BLaER1 (cell line): ENCODE measurements around the gene STK11.

Experiments
- H3K27ac ChIP-seq: shearing (Covaris generic); formaldehyde crosslinking; 2 replicates; pipeline ENCODE4 v1.8.1; 2022
- H3K27me3 ChIP-seq: shearing (Covaris generic); formaldehyde crosslinking; 2 replicates; pipeline ENCODE4 v1.8.1; 2022
- H3K36me3 ChIP-seq: shearing (Covaris generic); formaldehyde crosslinking; 2 replicates; pipeline ENCODE4 v1.8.1; 2022
- H3K4me1 ChIP-seq: shearing (Covaris generic); formaldehyde crosslinking; 2 replicates; pipeline ENCODE4 v1.8.1; 2022
- H3K4me2 ChIP-seq: shearing (Covaris generic); formaldehyde crosslinking; 2 replicates; pipeline ENCODE4 v1.8.1; 2022
- H3K4me3 ChIP-seq: shearing (Covaris generic); formaldehyde crosslinking; 2 replicates; pipeline ENCODE4 v1.8.1; 2022
- H3K9ac ChIP-seq: shearing (Covaris generic); formaldehyde crosslinking; 2 replicates; pipeline ENCODE4 v1.8.1; 2022
- H3K9me3 ChIP-seq: shearing (Covaris generic); formaldehyde crosslinking; 2 replicates; pipeline ENCODE4 v1.8.1; 2022
- H4K20me1 ChIP-seq: shearing (Covaris generic); formaldehyde crosslinking; 2 replicates; pipeline ENCODE4 v1.8.1; 2022
- Cebpa-rat ChIP-seq: shearing (Covaris generic); IDR thresholded peaks from 2 replicates; pipeline ENCODE4 v1.8.1; 2022

STK11 gene

DNA sequence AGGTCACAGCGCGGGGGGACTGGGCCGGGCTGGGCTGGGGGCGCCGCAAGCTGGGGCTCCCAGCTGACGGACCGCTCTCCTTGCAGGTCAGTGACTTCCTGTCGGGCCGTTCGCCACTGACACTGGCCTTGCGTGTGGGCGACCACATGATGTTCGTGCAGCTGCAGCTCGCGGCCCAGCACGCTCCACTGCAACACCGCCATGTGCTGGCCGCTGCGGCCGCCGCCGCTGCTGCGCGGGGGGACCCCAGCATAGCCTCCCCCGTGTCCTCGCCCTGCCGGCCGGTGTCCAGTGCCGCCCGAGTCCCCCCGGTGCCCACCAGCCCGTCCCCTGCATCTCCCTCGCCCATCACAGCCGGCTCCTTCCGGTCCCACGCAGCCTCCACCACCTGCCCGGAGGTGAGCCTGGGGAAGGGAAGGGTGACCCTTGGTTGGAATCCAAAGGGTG lies 48.5 kb downstream of the STK11 start:
- peak overlapping the region; percentile 99; the same call in 1 of the 2 replicates for H3K9ac ChIP-seq
- H3K9me3 ChIP-seq = no peaks in the 10 kb centered on the region
- TF ChIP-seq Cebpa-rat = no peak
- peak overlapping the region; percentile 73 for H3K27ac ChIP-seq
- H3K36me3 ChIP-seq = peaks cover 66% of the 10 kb centered on the region
- H4K20me1 ChIP-seq = peaks cover 84% of the 10 kb centered on the region
- H3K27me3 ChIP-seq = no peaks in the 10 kb centered on the region
- peaks cover 58% of the 10 kb centered on the region for H3K4me1 ChIP-seq
- H3K4me3 ChIP-seq = peak overlapping the region; percentile 99
- H3K4me2 ChIP-seq = peak overlapping the region; percentile 100

DNA sequence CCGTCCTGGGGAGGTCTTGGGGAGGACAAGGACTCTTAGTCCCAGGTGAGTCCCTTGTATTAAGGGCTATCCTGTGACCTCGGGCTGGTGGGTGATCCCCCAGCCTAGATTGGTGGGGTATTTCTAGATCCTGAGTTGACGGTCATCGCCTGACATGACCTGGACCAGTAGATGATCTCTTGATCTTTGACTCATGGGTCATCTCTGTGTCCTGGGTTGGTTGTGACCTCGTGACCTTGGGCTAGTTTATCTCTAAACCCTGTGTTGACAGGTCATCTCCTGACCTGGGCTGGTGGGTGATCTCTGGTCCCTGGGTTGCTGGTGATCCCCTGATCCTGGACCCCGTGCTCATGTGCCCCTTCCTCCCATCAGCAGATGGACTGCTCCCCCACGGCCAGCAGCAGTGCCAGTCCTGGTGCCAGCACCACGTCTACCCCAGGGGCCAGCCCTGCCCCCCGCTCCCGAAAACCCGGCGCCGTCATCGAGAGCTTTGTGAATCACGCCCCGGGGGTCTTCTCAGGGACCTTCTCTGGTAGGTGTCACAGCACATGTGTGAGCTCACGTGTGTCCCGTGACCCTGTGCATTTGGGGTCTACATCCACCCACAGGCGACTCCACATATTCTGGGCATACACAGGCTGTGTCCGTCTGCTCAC lies 49.1 kb downstream of the STK11 start:
- peaks cover 66% of the 10 kb centered on the region for H3K36me3 ChIP-seq
- peak overlapping the region; percentile 99; the same call in 1 of the 2 replicates for H3K4me3 ChIP-seq
- H4K20me1 ChIP-seq = peaks cover 90% of the 10 kb centered on the region
- H3K27me3 ChIP-seq = no peaks in the 10 kb centered on the region
- H3K9me3 ChIP-seq = no peaks in the 10 kb centered on the region
- 0 out of 2 replicates have a peak overlapping the region, but pooled peaks have one; percentile 69 for H3K9ac ChIP-seq
- H3K4me1 ChIP-seq = peaks cover 64% of the 10 kb centered on the region
- no peak for TF ChIP-seq Cebpa-rat
- peak overlapping the region; percentile 100 for H3K4me2 ChIP-seq
- H3K27ac ChIP-seq = peak overlapping the region; percentile 73

DNA sequence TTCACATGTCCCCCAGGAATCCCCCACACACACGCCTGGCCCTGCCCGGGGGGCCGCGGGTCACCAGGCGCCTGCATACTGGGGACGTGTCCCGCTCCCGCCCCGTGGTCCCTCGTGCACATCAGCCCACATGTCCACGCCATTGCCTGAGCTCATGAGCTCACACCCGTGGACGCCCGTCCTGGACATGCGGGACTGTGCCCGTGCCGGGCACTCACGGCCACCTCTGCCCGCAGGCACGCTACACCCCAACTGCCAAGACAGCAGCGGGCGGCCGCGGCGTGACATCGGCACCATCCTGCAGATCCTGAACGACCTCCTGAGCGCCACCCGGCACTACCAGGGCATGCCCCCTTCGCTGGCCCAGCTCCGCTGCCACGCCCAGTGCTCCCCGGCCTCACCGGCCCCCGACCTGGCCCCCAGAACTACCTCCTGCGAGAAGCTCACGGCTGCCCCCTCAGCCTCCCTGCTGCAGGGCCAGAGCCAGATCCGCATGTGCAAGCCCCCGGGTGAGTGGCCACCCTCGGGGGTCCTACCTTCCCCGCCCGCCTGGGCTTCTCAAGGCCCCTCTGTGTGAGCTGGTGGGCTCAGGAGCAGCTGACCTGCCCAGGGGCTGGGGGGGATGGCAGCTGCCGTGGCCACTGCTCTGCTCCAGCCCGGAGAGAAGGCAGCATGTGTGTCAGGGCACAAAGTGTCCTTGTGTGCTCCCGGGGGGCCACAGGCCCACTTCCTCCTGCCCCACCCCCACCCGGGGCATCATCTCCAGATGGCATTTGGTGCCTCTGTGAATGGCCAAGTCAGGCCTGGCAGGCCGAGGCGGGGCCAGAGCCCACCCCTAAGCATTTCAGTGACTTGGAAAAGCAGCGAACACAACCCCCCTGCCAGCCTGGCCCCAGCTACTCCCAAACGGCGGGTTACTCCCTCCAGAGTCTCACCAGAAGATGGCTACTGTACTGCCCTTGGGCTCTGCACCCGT lies 49.9 kb downstream of the STK11 start:
- Histone ChIP-seq H3K4me3 (peak overlapping the region; percentile 55), H3K4me2 (peak overlapping the region; percentile 100), H3K27me3 (no peaks in the 10 kb centered on the region), H3K9me3 (no peaks in the 10 kb centered on the region), H3K27ac (peak overlapping the region; percentile 73), H3K4me1 (peaks cover 72% of the 10 kb centered on the region), H4K20me1 (peaks cover 90% of the 10 kb centered on the region), H3K36me3 (peaks cover 58% of the 10 kb centered on the region), H3K9ac (peak overlapping the region; percentile 69)
- TF ChIP-seq Cebpa-rat = no peak

DNA sequence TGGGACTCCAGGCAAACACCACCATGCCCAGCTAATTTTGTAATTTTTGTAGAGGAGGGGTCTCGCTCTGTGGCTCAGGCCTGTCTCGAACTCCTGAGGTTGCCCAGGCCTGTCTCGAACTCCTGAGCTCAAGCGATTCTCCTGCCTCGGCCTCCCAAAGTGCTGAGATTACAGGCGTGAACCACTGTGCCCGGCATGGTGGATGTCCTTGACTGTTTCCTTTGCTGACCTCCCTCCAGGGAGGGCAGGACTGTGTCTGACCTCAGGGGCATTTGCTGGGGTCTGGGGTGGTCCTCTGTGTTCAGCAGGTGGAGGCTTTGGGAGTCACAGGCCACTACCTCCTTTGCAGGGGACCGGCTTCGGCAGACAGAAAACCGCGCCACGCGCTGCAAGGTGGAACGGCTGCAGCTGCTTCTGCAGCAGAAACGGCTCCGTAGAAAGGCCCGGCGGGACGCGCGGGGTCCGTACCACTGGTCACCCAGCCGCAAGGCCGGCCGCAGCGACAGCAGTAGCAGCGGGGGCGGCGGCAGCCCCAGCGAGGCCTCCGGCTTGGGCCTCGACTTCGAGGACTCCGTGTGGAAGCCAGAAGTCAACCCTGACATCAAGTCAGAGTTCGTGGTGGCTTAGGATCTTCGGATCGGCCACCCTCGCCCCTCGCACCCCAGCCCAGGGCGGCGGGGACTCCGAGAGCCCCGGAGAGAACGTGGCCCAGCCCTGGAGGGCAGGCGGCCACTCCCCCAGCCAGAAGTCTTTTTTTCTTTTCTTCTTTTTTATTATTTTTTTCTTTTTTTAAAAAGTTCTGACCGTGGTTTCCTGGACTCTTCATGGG lies 51.3 kb downstream of the STK11 start:
- Histone ChIP-seq H3K4me1 (peaks cover 81% of the 10 kb centered on the region), H3K27me3 (no peaks in the 10 kb centered on the region), H3K36me3 (peaks cover 51% of the 10 kb centered on the region), H3K9me3 (no peaks in the 10 kb centered on the region), H3K27ac (peak overlapping the region; percentile 39), H3K9ac (peak overlapping the region; percentile 66), H3K4me3 (peak overlapping the region; percentile 76), H3K4me2 (peak overlapping the region; percentile 100), H4K20me1 (peaks cover 82% of the 10 kb centered on the region)
- TF ChIP-seq Cebpa-rat = no peak

DNA sequence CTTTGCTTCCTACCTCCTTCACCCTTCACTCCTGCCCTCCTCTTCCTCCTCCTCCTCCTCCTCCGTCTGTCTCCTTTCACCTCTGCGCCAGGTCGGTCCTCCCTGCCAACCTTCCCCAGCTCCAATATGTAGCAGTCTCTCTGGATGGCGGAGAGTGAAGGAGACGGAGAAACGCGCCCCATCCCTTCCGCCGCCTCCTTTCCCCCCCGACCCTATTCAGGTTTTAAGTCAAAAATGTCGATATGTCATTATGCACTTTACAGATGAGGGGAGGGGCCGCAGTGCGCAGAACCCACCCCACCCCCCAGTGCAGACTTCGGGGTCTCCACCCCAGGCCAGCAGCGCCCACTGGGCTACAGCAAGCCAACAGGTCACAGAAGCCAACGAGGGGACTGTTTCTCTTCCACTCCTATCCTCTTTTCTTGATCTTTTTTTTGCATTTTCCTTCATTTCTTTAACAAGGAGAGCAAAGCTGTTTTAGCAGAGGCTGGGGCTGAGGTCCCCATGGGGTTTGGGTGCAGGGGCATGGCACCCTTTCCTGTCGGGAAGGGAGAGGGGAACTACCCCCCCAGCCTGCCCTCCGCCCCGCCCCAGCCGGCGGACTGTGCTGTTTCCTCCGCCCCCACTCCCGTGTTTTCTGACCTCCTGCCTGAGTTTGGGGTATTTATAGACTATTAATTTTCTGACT lies 52.0 kb downstream of the STK11 start:
- peaks cover 50% of the 10 kb centered on the region for H3K36me3 ChIP-seq
- H3K4me3 ChIP-seq = peak overlapping the region; percentile 76
- no peak for TF ChIP-seq Cebpa-rat
- H3K27ac ChIP-seq = peak overlapping the region; percentile 64
- no peaks in the 10 kb centered on the region for H3K27me3 ChIP-seq
- H3K4me2 ChIP-seq = peak overlapping the region; percentile 100
- H4K20me1 ChIP-seq = peaks cover 76% of the 10 kb centered on the region
- H3K4me1 ChIP-seq = peaks cover 89% of the 10 kb centered on the region
- no peaks in the 10 kb centered on the region for H3K9me3 ChIP-seq
- H3K9ac ChIP-seq = peak overlapping the region; percentile 66

DNA sequence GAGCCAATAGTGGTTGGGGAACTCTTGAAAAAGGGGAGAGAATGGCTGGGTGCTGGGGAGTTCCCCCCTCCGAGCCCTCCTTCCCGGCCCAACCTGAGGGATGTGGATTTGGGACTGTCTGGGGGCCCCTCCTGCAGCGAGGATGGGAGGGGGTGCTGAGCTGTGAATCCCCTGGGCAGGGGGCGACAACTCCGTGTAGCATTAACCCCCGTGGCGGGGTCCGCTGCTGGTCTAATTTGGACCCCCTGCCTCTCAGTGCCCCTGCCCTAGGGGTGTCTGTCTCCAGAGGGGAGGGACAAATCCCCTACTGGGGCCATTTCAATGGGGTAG lies 52.5 kb downstream of the STK11 start:
- Histone ChIP-seq H3K36me3 (peaks cover 50% of the 10 kb centered on the region), H3K9ac (peak overlapping the region; percentile 66; the same call in 1 of the 2 replicates), H4K20me1 (peaks cover 76% of the 10 kb centered on the region), H3K4me1 (peaks cover 94% of the 10 kb centered on the region), H3K4me3 (peak overlapping the region; percentile 76), H3K9me3 (no peaks in the 10 kb centered on the region), H3K4me2 (peak overlapping the region; percentile 100), H3K27ac (peak overlapping the region; percentile 64), H3K27me3 (no peaks in the 10 kb centered on the region)
- no peak for TF ChIP-seq Cebpa-rat

DNA sequence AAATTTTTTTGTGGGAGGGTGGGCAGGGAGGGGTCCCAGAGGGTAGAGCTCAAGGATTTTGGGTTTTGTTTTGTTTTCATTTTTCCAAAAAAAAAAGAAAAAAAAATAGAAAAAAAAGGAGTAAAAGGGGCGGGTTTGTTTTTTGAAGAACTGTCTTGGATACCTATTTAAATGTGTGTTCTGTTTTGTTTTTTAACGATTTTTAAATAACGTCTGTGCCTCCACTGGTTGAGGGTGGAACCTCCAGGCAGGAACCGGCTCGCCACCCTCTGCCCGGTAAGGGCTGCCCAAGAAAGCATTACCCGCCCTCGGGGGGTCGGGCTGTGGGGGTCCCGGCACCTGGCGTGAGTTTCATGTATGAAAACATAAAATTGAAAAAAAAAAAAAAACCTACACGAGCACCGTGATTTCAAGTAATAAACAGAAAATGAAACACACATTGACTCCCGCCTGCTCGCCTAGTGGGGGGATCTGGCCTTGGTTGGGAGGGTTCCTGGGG lies 53.2 kb downstream of the STK11 start:
- no peaks in the 10 kb centered on the region for H3K9me3 ChIP-seq
- H3K4me1 ChIP-seq = peaks cover 96% of the 10 kb centered on the region
- peak overlapping the region; percentile 71; the same call in 1 of the 2 replicates for H3K27ac ChIP-seq
- no peaks in the 10 kb centered on the region for H3K27me3 ChIP-seq
- TF ChIP-seq Cebpa-rat = no peak
- peak overlapping the region; percentile 100 for H3K4me2 ChIP-seq
- peak overlapping the region; percentile 76 for H3K4me3 ChIP-seq
- H4K20me1 ChIP-seq = peaks cover 76% of the 10 kb centered on the region
- H3K36me3 ChIP-seq = peaks cover 46% of the 10 kb centered on the region
- H3K9ac ChIP-seq = no peak overlapping the region; the same call in 1 of the 2 replicates

DNA sequence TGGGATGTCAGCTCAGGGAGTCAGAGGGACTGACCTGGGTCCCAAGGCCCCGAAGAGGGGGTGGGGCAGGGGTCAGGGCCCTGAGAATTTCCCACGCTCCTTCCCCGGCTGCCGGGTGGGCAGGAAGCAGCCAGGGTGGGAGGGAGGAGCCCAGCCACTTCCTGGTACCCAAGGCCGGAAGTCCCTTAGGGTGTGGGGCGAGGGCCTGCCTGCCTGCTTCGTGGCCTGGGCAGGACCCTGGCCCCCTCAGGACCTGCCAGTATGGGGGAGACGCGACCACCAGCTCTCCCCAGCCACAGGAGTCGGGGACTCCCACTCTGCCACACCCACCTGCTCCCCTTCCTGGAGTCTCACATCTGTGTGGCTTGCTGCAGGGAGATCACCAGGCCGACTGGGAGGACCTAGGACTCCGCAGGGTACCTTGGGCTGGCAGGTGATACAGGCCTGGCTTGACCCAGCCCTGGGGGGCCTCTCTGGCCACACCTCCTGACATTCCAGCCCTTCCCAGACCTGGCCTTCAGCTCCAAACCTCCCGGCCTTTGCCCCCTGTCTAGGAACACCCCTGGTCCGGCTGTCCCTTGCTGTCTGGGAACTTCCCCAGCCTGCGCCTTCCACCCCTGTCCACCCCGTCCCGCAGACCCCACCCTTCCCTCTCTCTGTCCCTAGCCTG lies 53.8 kb downstream of the STK11 start:
- H3K27ac ChIP-seq = peak overlapping the region; percentile 71
- H3K27me3 ChIP-seq = no peaks in the 10 kb centered on the region
- peaks cover 96% of the 10 kb centered on the region for H3K4me1 ChIP-seq
- H3K36me3 ChIP-seq = peaks cover 40% of the 10 kb centered on the region
- H3K4me2 ChIP-seq = peak overlapping the region; percentile 100
- H3K4me3 ChIP-seq = peak overlapping the region; percentile 76
- no peaks in the 10 kb centered on the region for H3K9me3 ChIP-seq
- peaks cover 76% of the 10 kb centered on the region for H4K20me1 ChIP-seq
- TF ChIP-seq Cebpa-rat = no peak
- peak overlapping the region; percentile 63; the same call in 1 of the 2 replicates for H3K9ac ChIP-seq
